ENCODE results near the gene CHAC2.
"Not testable (repeated sequence)": the region's sequence is repeated elsewhere in the genome, so short reads cannot be mapped to it uniquely, and the experiment has no call there.

- not testable (repeated sequence) for TF ChIP-seq POLR2A (IDR thresholded peaks at IDR 0.05; ENCODE audit: borderline replicate concordance, extremely low read depth, insufficient read depth, insufficient read length); CTCF (IDR thresholded peaks at IDR 0.05 in 2 of 3, conservative IDR thresholded peaks at IDR 0.05 in 1 of 3; ENCODE audit: borderline replicate concordance in 1 of 3, insufficient read depth in 1 of 3, low read depth in 2 of 3, low read length in 2 of 3); ZNF274 (IDR thresholded peaks at IDR 0.05; ENCODE audit: low read depth, low read length); EZH2 (IDR thresholded peaks at IDR 0.05); JUND (IDR thresholded peaks at IDR 0.05); SP1 (IDR thresholded peaks at IDR 0.05; ENCODE audit: low read depth); SIN3A (IDR thresholded peaks at IDR 0.05; ENCODE audit: low read depth); ATF3 (IDR thresholded peaks at IDR 0.05); ZBTB33 (IDR thresholded peaks at IDR 0.05; ENCODE audit: extremely low read depth, insufficient replicate concordance, low read length); CEBPB (IDR thresholded peaks at IDR 0.05; ENCODE audit: low read depth); REST (IDR thresholded peaks at IDR 0.05; ENCODE audit: low read depth); EZH2phosphoT487 (IDR thresholded peaks at IDR 0.05; ENCODE audit: borderline replicate concordance)
Observed at GRCh38 chr2:53757206-53757605, 10.4 kb upstream of the CHAC2 start.
